ENCODE data around the gene NDUFB10.

DNA sequence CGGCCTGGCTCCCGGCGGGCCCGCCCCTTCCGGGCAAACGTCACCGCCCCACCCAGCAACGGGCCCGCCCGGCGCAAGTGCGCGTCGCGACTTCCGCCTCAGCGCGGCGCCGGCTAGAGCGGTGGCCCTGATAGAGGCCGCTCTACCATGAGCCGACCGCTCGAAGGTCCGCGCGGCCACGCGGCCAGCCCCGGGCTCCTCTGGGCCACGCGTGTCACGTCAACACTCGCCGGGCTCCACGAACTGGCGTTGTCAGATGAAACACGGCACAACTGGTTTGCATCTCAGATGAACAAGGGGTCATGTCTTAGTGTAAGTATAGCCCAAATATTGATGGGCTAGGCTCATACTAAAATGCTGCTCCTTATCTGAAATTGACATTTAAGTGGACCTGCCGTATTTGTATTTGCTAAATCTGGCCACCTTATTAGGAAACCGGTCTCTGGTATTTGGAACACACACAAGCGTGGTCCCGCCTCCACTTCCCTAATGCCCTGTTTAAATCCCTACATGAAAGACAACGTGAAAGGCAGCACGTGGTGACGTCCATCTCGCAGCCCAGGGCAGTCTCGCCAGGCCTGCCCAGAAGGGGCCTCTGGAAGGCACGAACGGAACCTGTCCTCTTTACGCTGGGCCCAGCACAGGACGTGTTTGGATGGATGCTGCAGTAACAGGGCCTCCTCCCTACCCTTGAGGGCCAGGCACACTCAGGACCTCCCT, 50.6 kb downstream of the NDUFB10 start, which contains the start of gene ZNF598:
- TF ChIP-seq, protein P1, sequence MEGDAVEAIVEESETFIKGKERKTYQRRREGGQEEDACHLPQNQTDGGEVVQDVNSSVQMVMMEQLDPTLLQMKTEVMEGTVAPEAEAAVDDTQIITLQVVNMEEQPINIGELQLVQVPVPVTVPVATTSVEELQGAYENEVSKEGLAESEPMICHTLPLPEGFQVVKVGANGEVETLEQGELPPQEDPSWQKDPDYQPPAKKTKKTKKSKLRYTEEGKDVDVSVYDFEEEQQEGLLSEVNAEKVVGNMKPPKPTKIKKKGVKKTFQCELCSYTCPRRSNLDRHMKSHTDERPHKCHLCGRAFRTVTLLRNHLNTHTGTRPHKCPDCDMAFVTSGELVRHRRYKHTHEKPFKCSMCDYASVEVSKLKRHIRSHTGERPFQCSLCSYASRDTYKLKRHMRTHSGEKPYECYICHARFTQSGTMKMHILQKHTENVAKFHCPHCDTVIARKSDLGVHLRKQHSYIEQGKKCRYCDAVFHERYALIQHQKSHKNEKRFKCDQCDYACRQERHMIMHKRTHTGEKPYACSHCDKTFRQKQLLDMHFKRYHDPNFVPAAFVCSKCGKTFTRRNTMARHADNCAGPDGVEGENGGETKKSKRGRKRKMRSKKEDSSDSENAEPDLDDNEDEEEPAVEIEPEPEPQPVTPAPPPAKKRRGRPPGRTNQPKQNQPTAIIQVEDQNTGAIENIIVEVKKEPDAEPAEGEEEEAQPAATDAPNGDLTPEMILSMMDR (IDR thresholded peaks at IDR 0.05) = peak in 1 of 4 donors; percentile 22
- TF ChIP-seq POLR2A (IDR thresholded peaks at IDR 0.05) = peak; percentile 93

All from right lobe of liver (tissue), 4 donors.